ENCODE results near the gene CFAP97D2.

GRCh38 chr13:114212158-114212495 lies 33.1 kb downstream of the CFAP97D2 start:
- TF ChIP-seq EP300 (IDR thresholded peaks at IDR 0.05) (no peak), CTCF (IDR thresholded peaks at IDR 0.05) (no peak), POLR2A (IDR thresholded peaks at IDR 0.05) (no peak)
